ENCODE results near the gene CCR7. TPM values are rescaled to one million over a fixed set of nuclear protein-coding genes. Genes with fewer than 3 reads are reported as not detected.

CCR7 gene
- total and polyA plus RNA-seq, 2 donors from 2014 or later = 0.17 to 7.1 TPM

DNA sequence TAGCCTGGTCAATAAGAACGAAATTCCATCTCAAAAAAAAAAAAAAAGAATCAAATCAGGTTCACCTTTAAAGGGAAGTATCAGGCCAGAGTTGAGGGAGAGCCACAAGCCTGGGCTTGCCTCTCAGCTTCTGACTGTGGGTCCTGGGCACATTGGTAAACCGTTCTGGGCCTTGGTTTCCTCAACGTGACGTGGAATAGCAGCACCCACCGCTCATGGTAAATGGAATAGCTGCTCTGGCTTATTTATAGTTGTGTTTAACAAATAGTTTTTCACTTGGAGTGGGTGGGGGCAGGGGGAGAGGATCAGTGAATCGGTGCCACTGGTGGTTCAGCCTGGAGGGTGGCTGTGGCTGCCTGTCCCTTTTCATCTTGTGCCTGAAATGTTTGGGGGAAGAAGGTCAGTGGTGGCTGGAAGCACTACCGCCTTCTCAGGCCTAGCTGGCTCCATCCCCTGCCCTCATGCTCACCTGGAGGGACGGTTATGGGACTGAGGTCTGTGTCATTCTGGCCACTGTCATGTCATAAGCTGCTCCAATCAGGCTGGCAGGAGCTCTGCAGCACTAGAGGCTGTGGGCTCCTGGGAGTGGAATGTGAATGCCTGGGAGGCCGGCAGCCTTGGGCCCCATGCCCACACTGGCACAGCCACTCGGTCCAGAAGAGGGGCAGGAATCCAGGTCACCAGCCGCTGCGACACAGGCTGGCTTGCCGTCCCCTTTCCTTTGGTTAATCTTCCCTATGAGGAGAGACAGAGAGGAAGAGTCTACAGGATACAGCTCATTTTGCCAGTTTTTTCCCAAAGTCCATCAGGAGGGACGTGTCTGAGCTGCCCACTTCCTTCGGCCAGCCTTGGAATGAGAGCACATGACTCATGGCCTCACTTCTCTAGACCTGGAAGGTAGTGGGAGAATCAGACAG, 27.0 kb downstream of the CCR7 start:
- intact Hi-C loops (cut with DNase I) = loop anchor here (10.0 kb wide), 1 partner anchor 93 kb away; the partner anchor contains the start of gene IGFBP4
- Histone ChIP-seq H3K4me3 (ENCODE audit: low read length in 3 of 3) (no peak overlapping the region), H3K27ac (ENCODE audit: low read depth in 2 of 2, low read length in 2 of 2) (peak overlapping the region; percentile 62 to 66), H3K9me3 (ENCODE audit: control insufficient read depth in 2 of 3, insufficient read depth in 1 of 3, low read length in 3 of 3) (no peaks in the 10 kb centered on the region), H3K9ac (ENCODE audit: low read length in 3 of 3) (peak overlapping the region in 1 of 3 donors; percentile 15), H3K36me3 (ENCODE audit: control insufficient read depth in 2 of 3, insufficient read depth in 3 of 3, low read length in 3 of 3) (no peaks in the 10 kb centered on the region), H3K27me3 (ENCODE audit: control insufficient read depth, insufficient read depth, low read length) (no peaks in the 10 kb centered on the region), H3K4me1 (ENCODE audit: control insufficient read depth in 2 of 3, insufficient read depth in 2 of 3, low read depth in 1 of 3, low read length in 3 of 3) (peaks cover 2 to 64% (median 43%) of the 10 kb centered on the region in 3 donors)
- FAIRE-seq = no peak
- TF ChIP-seq CTCF (IDR thresholded peaks at IDR 0.05; ENCODE audit: borderline replicate concordance, extremely low read depth, insufficient read depth) = no peak
- peak in 1 of 5 donors; percentile 68 for DNase-seq

DNA sequence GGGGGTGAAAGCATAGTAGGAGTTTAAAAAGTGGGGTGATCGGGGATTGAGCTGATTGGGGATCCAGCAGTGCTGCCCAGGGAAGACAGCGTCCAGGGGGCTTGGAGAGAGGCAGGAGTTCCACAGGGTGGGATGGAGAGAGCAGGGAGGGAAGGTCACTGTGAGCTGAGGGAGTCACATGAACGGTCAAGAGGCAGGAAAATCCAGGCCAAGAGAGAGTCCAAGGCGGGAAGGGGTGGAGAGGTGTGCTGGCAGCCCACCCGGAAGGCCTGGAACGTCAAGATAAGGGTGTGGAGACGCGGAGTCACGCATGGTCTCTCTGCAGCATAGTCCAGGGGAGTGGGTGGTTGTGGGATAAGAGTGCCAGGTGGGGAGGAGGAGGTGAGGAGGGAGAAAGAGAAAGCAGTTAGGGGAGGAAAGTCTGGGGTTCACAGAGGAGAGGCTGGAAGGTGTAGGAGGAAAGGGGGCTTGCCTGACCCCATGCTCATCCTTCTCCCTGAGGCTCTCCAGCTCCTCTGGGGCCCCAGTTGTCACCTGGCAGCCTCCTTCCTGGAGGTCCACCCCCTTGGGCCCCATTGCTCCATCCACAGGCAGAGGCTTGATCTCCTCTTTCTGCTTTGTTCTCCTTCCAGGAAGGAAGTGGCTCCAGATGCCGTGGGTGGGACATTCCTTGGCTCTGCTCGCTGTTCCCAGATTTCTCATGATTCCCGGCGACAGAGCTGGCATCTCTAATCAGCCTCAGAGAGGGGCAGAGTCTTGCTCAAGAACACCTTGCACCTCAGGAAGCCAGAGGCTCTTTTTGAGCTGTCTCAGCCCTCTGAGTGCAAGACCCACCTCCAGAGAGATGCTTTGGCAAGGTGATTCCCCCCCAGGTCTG, 28.7 kb downstream of the CCR7 start:
- peaks cover 2 to 54% (median 33%) of the 10 kb centered on the region in 3 donors for H3K4me1 ChIP-seq (ENCODE audit: control insufficient read depth in 2 of 3, insufficient read depth in 2 of 3, low read depth in 1 of 3, low read length in 3 of 3)
- intact Hi-C loops (cut with DNase I) = loop anchor here (10.0 kb wide), 1 partner anchor 92 kb away; the partner anchor contains the start of gene IGFBP4
- H3K36me3 ChIP-seq (ENCODE audit: control insufficient read depth in 2 of 3, insufficient read depth in 3 of 3, low read length in 3 of 3) = no peaks in the 10 kb centered on the region
- FAIRE-seq = no peak
- no peaks in the 10 kb centered on the region for H3K27me3 ChIP-seq (ENCODE audit: control insufficient read depth, insufficient read depth, low read length)
- no peak for TF ChIP-seq CTCF (IDR thresholded peaks at IDR 0.05; ENCODE audit: borderline replicate concordance, extremely low read depth, insufficient read depth)
- peak overlapping the region in 1 of 3 donors; percentile 14 for H3K9ac ChIP-seq (ENCODE audit: low read length in 3 of 3)
- peak overlapping the region; percentile 60 to 80 for H3K27ac ChIP-seq (ENCODE audit: low read depth in 2 of 2, low read length in 2 of 2)
- DNase-seq = peak in 1 of 5 donors; percentile 81
- H3K9me3 ChIP-seq (ENCODE audit: control insufficient read depth in 2 of 3, insufficient read depth in 1 of 3, low read length in 3 of 3) = no peaks in the 10 kb centered on the region
- no peak overlapping the region for H3K4me3 ChIP-seq (ENCODE audit: low read length in 3 of 3)

DNA sequence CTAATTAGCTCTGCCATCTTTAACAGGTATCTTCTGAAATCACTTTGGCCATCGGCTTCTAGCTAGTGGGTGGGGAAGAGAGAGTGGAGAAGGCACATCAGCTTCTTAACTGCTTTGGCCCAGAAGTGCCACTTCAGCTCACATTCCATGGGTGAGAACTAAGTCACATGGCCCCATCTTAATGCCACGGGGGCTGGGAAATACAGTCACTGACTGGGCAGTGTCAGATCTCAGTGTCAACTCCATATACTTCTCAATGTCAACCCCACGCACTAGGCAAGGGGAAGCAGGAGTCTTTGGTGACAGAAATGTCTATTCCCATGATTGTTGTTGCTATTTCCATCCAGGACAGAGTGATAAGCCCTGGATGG, 29.4 kb downstream of the CCR7 start:
- H3K4me1 ChIP-seq (ENCODE audit: control insufficient read depth in 2 of 3, insufficient read depth in 2 of 3, low read depth in 1 of 3, low read length in 3 of 3) = peaks cover 2 to 48% (median 32%) of the 10 kb centered on the region in 3 donors

More for the DNA sequence above, 29.4 kb downstream of the CCR7 start:
- H3K27me3 ChIP-seq (ENCODE audit: control insufficient read depth, insufficient read depth, low read length) = no peaks in the 10 kb centered on the region
- DNase-seq (no peak), FAIRE-seq (no peak)
- peak overlapping the region; percentile 60 to 80 for H3K27ac ChIP-seq (ENCODE audit: low read depth in 2 of 2, low read length in 2 of 2)
- no peaks in the 10 kb centered on the region for H3K36me3 ChIP-seq (ENCODE audit: control insufficient read depth in 2 of 3, insufficient read depth in 3 of 3, low read length in 3 of 3)
- no peaks in the 10 kb centered on the region for H3K9me3 ChIP-seq (ENCODE audit: control insufficient read depth in 2 of 3, insufficient read depth in 1 of 3, low read length in 3 of 3)
- no peak overlapping the region for H3K4me3 ChIP-seq (ENCODE audit: low read length in 3 of 3)
- H3K9ac ChIP-seq (ENCODE audit: low read length in 3 of 3) = peak overlapping the region in 1 of 3 donors; percentile 14
- no peak for TF ChIP-seq CTCF (IDR thresholded peaks at IDR 0.05; ENCODE audit: borderline replicate concordance, extremely low read depth, insufficient read depth)
- intact Hi-C loops (cut with DNase I) = loop anchor here (10.0 kb wide), 1 partner anchor 91 kb away; the partner anchor contains the start of gene IGFBP4
